COLO668 (cell line): ENCODE measurements around the gene CDKN3.
"Not testable (repeated sequence)": the region's sequence is repeated elsewhere in the genome, so short reads cannot be mapped to it uniquely, and the experiment has no call there.

Experiments
- DNase-seq: peaks from one replicate; lab custom pipeline; 2025; ENCODE audit not compliant: unreplicated experiment; lab: John Stamatoyannopoulos, UW

CDKN3 gene

DNA sequence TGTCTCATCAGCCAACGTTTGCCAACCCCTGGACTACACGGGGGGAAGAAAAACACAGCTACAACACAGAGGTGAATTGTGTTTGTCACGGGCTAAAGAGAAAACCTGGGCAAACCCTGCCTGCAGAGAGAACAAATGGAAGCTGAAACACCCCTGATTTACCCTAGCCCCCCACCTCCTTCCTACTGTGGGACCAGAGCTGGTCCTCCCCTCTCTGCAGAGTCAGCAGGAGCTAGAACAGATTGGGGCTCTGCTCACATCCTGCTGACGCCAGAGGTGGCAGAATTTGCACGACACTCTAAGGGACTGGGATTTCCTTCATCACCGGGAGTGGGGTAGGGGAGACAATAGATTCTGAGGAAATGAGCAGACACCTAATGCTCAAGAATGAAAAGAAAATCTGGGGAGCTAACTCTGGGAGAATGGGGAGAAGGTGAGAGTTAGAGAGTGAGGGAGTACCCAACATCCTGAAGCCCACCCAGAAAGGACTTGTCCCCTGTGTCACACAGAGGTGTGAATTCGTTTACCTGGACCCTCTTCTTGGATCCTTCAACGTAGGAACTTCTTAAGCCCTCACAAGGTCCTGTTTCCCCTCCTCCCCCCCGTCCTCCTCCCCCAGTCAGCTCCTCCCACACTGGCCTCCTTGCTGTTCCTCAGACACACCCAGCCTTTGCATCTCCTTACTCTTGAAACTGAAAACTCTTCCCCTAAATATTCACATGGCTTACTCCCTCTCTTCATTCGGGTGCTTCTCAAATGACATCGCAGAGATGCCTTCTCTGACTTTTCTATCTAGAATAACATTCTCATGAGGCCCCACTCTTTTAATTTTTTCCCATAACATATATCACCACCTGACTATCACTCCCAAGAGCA is 26.2 kb upstream of the CDKN3 start:
- no peak for DNase-seq

DNA sequence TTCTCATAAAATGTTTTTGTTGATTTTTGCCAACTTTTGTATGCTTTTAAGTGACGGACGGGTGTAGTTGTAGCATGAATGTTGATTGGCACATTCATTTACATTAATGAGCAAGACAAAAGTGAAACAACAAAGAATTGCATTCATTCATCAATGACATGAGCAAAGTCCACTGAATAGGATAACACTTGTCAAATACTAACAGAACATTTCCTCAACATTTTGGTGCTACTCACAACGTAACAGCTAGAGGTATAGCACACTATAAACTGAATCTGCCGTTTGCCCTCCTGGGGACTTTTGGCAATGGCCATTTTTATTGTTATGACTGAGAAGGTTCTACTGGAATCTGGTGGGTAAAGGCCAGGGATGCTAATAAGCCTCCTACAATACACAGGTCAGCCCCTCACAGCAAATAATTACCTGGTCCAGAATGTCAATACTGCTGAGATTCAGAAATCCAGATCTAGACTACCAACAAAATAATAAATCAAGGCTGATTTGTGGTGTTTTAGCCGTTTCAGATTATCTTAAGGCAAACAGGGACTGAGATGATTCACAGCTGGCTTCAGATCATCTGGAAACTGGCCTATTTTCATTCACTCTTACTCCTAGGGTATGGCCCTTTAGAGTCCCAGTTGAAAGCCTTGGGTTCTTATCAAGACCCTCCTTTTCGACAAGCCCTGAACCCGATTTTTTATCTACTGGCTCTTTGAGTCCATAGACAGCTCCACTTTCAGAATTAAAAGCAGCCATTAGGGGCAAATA is 22.5 kb upstream of the CDKN3 start:
- DNase-seq, result no peak

DNA sequence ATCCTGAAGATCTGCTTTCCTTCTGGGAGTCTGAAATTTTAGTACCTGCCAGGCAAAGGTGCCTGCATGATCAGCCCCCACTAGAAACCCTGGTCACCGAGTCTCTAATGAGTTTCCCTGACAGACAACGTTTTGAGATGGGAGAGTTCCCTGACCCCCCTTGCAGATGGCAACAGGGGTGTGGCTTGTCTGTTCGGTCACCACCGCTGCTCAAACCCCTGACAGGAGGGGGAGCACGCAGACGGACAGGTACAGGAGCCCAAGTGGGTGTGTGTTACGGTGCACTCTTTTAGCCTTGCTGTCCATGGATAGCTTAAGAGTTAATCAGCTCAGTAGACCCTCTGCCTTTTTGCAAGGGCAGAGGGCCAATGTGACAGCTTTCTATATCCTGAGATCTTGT is 19.3 kb upstream of the CDKN3 start:
- DNase-seq, result no peak

DNA sequence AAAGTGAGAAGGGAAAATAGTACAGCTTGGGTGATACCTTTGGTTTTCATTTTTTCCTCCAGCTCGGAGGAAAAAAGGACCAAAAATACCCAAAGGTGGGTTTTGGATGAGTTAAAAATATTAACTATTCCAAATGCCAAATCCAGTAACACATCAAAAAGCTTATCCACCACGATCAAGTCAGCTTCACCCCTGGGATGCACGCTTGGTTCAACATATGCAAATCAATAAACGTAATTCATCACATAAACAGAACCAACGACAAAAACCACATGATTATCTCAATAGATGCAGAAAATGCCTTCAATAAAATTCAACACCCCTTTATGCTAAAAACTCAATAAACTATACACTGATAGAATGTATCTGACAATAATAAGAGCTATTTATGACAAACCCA is 17.9 kb upstream of the CDKN3 start:
- not testable (repeated sequence) for DNase-seq

DNA sequence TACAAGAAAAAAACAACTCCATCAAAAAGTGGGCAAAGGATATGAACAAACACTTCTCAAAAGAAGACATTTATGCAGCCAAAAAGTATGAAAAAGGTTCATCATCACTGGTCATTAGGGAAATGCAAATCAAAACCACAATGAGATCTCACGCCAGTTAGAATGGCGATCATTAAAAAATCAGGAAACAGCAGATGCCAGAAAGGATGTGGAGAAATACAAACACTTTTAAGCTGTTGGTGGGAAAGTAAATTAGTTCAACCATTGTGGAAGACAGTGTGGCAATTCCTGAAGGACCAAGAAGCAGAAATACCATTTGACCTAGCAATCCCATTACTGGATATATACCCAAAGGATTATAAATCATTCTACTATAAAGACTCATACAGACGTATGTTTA is 16.2 kb upstream of the CDKN3 start:
- DNase-seq, result not testable (repeated sequence)

DNA sequence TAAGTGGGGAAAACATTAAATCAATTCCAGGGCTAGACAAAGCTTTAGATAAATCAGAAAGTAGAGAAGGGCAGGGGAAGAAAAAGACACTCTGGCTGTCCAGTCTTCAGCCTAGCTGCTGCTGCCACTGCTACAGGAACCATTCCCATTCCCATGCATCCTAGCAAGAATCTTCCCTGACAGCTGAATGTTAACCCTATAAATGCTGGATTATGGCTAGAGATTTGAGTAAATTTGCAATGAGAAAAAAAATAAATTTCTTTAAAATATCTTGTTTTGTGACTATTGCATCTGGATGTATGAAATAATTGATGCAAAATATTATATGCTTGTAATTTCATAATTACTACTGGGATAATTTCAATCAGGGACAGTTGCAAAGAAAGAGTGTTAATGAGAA is 15.0 kb upstream of the CDKN3 start:
- no peak for DNase-seq

DNA sequence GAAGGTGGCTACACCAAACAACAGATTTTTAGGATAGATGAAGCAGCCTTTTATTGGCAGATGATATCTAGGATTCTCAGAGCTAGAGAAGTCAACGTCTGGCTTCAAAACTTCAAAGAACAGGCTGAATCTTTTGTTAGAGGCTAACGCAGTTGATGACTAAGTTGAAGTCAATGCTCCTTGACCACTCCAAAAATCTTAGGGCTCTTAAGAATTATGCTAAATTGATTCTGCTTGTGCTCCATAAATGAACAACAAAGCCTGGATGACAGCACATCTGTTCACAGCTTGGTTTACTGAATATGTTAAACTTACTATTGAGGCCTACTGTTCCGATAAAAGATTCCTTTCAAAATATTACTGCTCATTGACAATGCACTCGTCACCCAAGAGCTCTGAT is 13.0 kb upstream of the CDKN3 start:
- no peak for DNase-seq

DNA sequence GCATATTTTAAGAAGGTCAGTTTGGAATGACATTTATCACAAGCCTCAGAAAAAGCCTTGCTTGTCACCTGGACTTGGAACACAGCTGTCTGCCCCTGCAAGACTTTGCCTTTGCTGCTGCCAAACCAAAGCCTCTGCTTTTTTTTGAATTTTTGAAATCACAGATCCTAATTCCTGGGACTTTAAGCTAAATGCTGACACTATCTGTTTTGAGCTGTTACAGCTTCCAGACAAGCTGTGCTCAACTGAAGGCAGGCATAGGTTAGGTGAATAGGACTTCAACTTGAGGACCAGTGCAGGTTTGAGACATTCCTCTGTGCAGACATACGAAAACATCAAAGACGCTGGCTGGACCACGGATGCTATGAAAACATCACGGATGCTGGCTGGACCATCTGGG is 11.3 kb upstream of the CDKN3 start:
- no peak for DNase-seq

DNA sequence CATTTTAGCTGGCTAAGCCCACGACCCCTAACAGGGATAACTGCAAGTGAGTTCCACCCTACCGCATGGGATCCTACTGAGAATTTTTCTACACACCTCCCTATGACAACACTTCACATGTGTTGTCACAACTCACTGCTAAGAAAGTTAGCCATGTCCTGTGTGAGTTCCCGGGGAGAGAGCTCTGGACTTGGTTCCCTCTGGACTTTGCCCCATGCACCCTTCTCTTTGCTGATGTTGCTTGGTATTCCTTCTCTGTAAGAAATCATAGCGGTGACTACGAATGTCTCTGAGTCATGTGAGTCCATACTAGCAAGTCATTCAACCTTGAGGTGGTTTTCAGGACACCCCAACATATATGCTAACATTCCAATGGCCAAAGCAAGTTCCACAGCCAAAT is 9.5 kb upstream of the CDKN3 start:
- no peak for DNase-seq

DNA sequence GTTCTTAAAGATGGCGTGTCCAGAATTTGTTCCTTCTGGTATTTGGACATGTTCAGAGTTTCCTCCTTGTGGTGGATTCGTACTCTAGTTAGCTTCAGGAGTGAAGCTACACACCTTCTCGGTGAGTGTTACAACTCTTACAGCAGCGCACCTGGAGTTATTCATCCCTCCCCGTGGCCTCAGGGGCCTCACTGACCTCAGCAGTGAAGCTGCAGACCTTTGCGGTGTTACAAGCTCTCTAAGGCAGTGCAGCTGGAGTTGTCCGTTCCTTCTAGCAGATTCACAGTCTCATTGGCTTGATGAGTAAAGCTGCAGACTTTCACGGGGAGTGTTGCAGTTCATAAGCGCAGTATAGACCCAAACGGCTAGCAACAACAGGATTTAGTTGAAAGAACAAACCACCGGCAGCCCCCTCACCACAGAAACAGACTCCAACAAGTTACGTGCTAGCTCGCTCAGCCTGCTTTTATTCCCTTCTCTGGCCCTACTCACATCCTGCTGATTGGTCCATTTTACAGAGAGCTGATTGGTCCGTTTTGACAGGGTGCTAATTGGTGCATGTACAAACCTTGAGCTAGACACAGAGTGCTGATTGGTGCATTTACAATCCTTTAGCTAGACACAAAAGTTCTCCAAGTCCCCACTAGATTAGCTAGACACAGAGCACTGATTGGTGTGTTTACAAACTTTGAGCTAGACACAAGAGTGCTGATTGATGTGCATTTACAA is 4.5 kb upstream of the CDKN3 start:
- DNase-seq, result no peak

DNA sequence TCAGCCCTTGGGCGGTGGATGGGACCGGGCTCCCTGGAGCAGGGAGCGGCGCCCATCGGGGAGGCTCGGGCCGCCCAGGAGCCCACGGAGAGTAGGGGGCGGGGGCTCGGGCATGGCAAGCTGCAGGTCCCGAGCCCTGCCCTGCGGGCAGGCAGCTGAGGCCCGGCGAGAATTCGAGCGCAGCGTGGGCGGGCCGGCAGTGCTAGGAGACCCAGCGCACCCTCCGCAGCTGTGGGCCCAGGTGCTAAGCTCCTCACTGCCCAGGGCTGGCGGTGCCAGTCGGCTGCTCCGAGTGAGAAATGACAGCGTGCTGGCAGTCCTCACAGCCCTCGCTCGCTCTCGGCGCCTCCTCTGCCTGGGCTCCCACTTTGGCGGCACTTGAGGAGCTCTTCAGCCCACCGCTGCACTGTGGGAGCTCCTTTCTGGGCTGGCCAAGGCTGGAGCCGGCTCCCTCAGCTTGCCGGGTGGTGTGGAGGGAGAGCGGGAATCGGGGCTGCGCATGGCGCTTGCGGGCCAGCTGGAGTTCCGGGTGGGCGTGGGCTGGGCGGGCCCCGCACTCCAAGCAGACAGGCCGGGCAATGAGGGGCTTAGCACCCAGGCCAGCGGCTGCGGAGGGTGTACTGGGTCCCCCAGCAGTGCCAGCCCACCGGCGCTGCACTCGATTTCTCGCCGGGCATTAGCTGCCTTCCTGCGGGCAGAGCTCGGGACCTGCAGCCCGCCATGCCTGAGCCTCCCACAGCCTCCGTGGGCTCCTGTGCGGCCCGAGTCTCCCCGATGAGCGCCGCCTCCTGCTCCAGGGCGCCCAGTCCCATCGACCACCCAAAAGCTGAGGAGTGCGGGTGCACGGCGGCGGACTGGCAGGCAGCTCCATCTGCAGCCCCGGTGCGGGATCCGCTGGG is 3.6 kb upstream of the CDKN3 start:
- not testable (repeated sequence) for DNase-seq

DNA sequence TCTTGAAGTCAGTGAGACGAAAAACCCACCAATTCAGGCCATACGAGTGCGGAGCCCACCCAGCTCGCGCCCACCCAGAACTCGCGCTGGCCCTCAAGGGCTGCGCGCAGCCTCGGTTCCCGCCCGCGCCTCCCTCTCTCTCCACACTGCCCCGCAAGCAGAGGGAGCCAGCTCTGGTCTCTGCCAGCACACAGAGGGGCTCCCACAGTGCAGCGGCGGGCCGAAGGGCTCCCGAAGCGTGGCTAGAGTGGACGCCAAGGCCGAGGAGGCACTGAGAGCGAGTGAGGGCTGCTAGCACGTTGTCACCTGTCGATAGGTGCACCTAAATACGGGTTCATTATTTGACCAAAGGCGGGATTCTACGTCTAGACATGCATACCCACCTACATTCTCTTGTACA is 2.2 kb upstream of the CDKN3 start:
- no peak for DNase-seq

DNA sequence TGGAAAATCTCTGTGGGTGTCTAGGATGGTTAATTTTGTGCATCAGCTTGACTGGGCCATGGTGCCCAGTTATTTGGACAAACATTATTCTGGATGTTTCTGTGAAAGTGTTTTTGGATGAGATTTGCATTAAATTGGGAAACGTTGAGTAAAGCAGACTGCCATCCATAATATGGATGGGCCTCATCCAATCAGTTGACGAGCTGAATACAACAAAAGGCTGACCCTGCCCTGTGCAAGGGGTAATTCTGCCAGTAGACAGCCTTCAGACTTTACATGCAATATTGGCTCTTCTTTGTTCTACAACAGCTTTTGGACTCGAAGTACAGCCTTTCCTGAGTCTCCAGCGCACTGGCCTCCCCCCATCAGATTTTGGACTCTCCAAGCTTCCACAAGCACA is 1.5 kb upstream of the CDKN3 start:
- no peak for DNase-seq

DNA sequence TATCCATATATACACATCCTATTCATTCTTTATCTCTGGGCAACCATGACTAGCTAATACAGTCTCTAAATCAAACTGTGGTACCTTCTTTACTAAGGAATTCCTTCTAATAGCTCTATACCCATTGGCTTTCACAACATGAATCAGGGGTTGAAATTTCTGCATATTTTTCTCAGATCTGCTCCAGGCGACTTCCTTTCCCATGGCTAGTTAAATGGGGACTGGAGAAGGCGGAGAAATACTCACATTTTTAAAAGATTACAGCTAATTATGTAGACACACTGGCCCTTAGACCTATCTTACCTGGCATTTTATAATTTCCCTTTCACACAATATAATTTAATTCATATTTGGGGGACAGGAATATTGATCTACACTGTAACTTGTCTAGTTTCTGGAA is 1.1 kb upstream of the CDKN3 start:
- DNase-seq, result no peak

DNA sequence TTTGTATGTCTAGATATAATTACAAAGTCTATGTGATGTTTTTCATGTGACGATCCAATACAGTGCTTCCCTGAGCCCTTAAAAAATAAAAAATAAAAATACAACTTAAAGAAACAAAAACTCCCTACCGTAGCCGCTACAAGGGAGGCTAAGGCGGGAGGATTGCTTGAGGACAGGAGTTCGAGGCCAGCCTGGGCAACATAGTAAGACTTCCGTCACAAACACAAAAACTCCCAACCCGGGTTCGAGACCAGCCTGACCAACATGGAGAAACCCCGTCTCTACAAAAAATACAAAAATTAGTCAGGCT is 669 bp upstream of the CDKN3 start:
- no peak for DNase-seq

DNA sequence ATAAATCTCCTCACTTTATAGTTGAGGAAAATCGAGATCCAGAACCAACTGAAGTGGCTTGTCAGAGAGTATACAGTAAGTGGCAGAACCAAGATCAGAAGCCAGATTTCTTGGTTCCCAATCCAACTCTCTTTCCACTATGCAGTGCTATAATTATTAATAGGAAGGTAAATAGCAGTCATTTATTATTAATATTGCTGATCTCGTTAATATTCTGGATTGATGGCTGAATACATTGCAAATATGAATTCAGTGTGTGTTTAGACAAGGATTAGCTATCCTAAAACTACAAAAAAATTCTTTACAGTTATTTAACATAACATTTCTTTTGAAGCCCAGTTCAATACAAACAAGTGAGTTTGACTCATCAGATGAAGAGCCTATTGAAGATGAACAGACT is 2.8 kb downstream of the CDKN3 start:
- DNase-seq, result no peak

DNA sequence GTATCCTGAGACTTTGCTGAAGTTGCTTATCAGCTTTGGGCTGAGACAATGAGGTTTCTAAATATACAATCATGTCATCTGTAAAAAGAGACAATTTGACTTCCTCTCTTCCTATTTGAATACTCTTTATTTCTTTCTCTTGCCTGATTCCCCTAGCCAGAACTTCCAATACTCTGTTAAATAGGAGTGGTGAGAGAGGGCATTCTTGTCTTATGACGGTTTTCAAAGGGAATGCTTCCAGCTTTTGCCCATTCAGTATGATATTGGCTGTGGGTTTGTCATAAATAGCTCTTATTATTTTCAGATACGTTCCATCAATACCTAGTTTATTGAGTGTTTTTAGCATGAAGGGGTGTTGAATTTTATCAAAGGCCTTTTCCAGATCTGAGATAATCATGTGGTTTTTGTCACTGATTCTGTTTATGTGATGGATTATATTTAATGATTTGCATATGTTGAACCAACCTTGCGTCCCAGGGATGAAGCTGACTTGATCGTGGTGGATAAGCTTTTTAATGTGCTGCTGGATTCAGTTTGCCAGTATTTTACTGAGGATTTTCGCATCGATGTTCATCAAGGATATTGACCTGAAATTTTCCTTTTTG is 6.7 kb downstream of the CDKN3 start:
- not testable (repeated sequence) for DNase-seq

DNA sequence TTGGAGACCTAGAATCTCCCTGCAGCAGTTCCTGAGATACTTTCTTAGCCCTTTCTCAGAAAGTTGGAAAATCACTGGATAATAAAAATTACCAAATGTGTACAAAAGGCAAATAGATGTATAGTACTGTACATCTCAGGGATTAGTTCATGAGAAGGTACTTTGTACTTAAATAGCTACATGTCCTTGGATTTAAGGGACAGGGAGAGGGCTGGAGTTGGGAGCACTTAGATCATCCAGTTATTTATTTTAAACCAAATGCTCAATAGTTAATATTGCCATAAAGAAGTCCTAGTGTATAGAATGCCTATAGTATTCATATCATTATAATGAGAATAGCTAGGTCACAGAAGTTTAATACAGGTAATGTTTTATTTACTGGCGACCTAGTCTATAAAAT is 13.4 kb downstream of the CDKN3 start:
- no peak for DNase-seq

DNA sequence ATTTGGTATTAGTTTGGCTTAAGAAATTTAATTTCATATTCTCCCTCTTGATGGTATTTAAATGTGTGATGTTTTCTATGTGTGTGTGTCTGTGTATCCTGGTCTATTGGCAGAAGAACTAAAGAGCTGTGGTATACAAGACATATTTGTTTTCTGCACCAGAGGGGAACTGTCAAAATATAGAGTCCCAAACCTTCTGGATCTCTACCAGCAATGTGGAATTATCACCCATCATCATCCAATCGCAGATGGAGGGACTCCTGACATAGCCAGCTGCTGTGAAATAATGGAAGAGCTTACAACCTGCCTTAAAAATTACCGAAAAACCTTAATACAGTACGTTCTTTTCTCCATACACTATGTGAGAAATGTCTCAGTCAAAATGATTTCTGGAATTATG is 14.6 kb downstream of the CDKN3 start:
- no peak for DNase-seq

DNA sequence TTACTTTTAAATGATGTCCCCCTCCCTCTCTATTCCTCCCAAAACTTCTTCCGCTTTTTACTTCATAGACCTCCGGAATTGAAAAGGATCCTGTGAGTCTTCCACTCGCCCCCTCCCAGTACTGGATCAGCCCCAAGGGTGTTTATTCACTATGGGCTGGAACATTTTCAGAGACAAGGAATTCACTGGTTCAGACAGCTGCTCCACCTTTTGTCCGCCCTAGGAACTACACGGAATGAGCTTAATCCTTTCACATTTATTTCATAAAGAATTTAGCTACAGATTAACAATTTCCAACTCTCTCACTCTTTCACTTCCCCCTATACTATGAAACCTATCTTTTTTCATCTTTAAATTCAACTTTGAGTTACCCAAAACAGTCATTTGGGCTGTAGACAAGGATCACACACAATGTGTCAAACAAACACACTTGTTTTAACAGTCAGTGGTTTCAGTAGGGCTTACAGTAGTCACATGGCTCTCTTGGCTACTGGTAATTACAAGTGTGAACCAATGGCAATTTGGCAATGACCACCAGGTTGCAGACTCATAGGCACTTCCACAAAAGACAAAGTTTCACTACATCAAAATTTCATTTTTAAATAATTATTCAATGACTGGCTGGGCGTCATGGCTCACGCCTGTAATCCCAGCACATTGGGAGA is 23.8 kb downstream of the CDKN3 start:
- DNase-seq, result peak; percentile 25
